ENCODE measurements around the gene ZNF606. TPM values are rescaled to one million over a fixed set of nuclear protein-coding genes. Genes with fewer than 3 reads are reported as not detected.

Gene ZNF606
- total RNA-seq (2014; rRNA removed; shearing (Covaris generic)), result 6.5 and 7.7 TPM in 2 replicates

DNA sequence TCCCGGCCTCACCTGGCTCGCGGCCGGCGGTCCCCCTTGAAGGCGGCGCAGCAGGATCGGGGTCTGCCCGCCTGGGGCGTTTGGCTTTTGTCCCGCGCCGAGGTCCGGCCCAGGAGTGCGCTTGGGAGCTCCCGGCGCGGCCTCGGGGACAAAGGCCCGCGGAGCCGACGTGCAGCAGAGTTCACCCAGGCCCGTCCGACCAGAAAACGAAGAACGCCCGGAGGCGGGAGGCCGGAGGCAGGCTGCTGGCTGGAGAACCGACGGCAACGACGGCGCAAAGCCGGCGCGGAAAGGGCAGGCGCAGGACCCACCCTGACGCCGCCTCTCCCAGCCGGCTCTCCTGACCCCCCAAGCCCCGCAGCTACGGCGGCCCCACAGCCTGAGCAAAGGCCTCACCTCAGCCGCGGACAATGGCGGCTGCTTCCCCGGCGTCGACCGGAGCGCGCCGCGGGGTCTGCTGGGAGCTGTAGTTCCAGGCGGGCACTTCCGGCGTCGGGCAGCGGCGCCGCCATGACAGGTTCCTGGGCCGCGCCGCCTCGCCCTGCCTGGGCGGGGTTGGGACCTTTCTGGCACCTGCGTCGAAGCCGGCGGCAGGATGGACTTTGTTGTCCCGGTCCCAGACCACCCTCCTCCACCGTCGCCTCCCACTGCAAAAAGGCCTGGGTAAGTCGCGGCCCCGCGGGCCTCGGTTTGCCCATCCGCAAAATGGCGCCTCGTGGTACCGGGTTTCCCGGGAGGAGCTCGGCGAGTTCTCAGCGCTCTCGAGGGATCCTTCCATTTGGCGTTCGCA, at the start of gene ZNF606:
Gene ZNF606 (minus strand): TSS at position 437 of the 790 bp plus-strand sequence. CDS start 1,501 bp downstream, outside the sequence.
- DNase-seq (ENCODE audit: low spot score), result peak; percentile 84

DNA sequence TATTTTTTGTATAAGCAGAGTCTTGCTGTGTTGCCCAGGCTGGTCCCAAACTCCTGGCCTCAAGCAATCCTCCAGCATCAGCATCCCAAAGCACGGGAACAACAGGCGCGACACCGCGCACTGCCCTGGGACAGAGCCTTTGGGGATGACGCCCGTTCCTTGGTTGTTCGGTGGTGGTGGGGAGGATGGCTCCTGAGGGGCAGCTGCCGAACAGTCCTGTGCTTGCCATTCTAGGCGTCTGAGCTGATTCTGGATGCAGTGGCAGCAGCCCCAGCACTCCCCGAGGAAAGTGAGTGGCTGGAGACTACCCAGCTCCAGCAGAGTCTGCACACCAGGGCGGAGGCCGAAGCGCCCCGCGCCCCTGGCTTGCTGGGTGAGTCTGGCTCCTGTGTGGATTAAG, 49.6 kb upstream of the ZNF606 start:
- DNase-seq (ENCODE audit: low spot score), result no peak

DNA sequence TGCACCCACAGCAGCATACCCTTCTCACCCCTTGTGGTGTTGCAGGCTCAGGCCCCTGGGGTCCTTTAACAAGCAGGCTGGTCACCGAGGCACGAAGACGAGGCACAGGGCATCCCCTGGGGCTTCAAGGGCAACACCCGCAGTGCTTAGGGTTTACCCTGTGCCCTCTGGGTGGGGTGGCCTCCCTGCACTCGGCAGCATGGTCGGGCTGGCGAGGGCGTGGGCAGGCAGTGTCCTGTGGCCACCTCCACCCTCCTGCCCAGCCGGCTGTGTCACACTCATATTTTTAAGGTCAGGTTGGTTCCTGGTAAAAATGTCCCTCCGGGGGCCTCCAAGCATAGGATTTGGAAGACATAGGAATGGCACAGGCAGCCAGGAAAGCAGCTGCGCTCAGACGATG, 45.1 kb upstream of the ZNF606 start:
- no peak for DNase-seq (ENCODE audit: low spot score)

GRCh38 chr19:58046856-58047255, 44.2 kb upstream of the ZNF606 start:
- no peak for DNase-seq (ENCODE audit: low spot score)

DNA sequence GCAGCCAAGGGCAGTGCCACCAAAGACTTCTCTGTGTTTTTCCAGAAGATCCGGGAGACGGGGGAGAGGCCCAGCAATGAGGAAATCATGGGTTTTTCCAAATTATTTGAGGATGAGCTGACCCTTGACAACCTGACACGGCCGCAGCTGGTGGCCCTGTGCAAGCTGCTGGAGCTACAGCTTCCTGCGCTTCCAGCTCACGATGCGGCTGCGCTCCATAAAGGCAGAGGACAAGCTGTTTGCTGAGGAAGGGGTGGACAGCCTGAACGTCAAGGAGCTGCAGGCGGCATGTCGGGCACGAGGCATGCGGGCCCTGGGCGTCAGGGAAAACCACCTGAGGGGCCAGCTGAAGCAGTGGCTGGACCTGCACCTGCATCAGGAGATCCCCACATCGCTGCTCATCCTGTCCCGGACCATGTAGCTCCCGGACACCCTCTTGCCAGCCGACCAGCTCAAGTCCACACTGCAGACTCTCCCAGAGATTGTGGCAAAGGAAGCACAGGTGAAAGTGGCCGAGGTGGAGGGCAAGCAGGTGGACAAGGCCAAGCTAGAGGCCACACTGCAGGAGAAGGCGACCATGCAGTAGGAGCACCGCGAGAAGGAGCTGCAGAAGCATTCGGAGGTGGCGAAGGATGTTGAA, 42.9 kb upstream of the ZNF606 start:
- DNase-seq (ENCODE audit: low spot score), result no peak

- DNase-seq (ENCODE audit: low spot score), result no peak
Measured at GRCh38 chr19:58044886-58045285, 42.3 kb upstream of the ZNF606 start.

- DNase-seq (ENCODE audit: low spot score), result no peak
Measured at GRCh38 chr19:58044391-58044790, 41.8 kb upstream of the ZNF606 start.

DNA sequence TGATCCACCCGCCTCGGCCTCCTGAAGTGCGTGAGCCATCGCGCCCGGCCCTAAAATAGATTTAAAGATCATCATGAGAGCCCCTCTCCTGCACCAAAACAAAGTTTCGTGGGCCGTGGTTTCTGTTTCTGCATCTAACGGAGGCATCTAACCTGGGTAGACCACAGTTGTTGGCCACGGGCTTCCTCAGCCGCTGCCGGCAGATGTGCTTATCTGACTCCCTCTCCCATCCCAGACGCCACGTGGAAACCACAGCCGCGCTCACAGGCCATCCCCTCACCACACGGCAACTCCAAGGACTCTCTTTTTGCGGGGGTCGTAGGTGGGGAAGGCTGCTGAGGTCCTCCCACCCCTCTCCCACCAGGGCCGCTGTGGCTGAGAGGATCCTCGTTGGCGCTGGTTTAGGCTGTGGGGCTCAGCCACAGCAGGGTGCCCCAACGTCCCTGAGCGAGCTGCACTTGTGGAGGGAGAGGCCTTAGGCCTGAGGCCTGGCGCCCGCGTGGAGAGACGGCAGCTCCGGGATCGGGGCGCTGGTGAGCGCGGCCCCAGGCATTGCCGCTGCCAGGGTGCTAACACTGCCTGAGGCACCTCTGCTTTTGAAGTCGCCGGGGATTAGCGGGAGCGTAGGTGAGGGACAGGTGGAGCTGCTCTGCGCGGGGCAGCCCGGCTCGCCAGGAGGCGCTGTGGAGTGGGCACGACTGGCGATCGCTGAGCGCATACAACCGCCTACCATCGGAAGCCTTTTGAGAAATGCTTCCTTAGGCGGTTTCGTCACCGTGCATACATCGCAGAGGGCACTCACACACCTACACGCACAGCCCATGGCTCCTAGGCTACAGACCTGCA, 40.1 kb upstream of the ZNF606 start:
- no peak for DNase-seq (ENCODE audit: low spot score)

- no peak for DNase-seq (ENCODE audit: low spot score)
Measured at GRCh38 chr19:58040751-58041525, 38.3 kb upstream of the ZNF606 start.

- no peak for DNase-seq (ENCODE audit: low spot score)
Measured at GRCh38 chr19:58038688-58039204, 36.1 kb upstream of the ZNF606 start.

GRCh38 chr19:58037927-58038687, 35.5 kb upstream of the ZNF606 start:
- no peak for DNase-seq (ENCODE audit: low spot score)

- no peak for DNase-seq (ENCODE audit: low spot score)
Measured at GRCh38 chr19:58035863-58036262, 33.2 kb upstream of the ZNF606 start.

- DNase-seq (ENCODE audit: low spot score), result no peak
Measured at GRCh38 chr19:58034477-58034793, 31.8 kb upstream of the ZNF606 start.

- DNase-seq (ENCODE audit: low spot score), result peak; percentile 90
Measured at GRCh38 chr19:58033741-58034476, 31.3 kb upstream of the ZNF606 start, which contains the start of gene ZSCAN1. Gene ZSCAN1, plus strand, starts transcription at chr19:58034025. Its CDS starts 3,812 bp downstream, at chr19:58037837.

GRCh38 chr19:58024661-58025060, 22.0 kb upstream of the ZNF606 start:
- DNase-seq (ENCODE audit: low spot score), result no peak

GRCh38 chr19:58022283-58022660, 19.7 kb upstream of the ZNF606 start:
- DNase-seq (ENCODE audit: low spot score), result no peak

GRCh38 chr19:58021541-58022282, 19.1 kb upstream of the ZNF606 start:
- no peak for DNase-seq (ENCODE audit: low spot score)

- no peak for DNase-seq (ENCODE audit: low spot score)
Measured at GRCh38 chr19:58020129-58020528, 17.5 kb upstream of the ZNF606 start.

DNA sequence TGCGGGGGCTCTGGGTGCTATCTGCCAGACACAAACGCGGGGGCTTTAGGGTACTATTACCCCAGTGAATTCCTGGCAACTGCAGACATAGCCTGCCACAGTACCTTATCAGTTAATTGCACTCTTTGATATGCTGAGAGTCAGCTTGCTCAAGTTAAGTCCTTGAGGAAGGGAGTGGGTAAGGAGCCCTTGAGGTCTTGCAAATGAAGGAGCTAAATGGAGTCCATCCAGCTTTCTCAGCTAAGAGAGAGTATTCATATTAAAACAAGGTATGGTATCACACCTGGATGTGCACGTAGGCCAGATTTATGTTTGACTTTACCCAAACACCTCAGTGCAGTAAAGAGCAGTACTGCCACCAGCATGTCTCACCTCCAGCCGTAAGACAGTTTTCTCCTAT, 11.5 kb upstream of the ZNF606 start:
- no peak for DNase-seq (ENCODE audit: low spot score)

Measured in H4 (cell line).